PC-9 (cell line): Measurements from ENCODE around the gene NCMAP.

Experiments used
- EZH2 ChIP-seq: fragments of 200-600 bp; sonication (generic); IDR thresholded peaks from 2 replicates; pipeline ENCODE4 v1.8.0; 2017; ENCODE audit warnings: antibody characterized with exemption, low read depth
- TF ChIP-seq, protein P1 (sequence below): fragments of 200-600 bp; sonication (generic); conservative IDR thresholded peaks from 2 replicates; pipeline ENCODE4 v1.6.1; 2017; ENCODE audit warnings: mixed run types, antibody characterized with exemption, mild to moderate bottlenecking, moderate library complexity

DNA sequence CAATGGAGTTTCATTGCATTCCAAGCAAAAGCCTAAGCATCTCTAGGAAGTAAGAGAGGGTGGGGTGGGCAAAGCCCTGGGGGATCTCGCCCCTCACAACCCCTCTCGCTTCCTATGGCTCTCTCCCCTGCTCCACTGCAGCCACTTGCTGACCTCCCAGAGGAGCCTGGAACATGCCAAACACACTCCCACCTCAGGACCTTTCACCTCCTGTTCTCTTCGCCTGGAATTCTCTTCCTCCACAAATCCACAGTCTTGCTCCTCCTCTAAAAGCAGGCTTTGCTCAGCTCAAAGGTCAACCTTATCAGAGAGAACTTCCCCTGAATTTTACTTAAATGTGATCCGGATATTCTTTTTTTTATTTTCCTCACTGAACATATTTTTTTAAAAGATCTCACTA, 66.3 kb downstream of the NCMAP start:
- TF ChIP-seq, protein P1, sequence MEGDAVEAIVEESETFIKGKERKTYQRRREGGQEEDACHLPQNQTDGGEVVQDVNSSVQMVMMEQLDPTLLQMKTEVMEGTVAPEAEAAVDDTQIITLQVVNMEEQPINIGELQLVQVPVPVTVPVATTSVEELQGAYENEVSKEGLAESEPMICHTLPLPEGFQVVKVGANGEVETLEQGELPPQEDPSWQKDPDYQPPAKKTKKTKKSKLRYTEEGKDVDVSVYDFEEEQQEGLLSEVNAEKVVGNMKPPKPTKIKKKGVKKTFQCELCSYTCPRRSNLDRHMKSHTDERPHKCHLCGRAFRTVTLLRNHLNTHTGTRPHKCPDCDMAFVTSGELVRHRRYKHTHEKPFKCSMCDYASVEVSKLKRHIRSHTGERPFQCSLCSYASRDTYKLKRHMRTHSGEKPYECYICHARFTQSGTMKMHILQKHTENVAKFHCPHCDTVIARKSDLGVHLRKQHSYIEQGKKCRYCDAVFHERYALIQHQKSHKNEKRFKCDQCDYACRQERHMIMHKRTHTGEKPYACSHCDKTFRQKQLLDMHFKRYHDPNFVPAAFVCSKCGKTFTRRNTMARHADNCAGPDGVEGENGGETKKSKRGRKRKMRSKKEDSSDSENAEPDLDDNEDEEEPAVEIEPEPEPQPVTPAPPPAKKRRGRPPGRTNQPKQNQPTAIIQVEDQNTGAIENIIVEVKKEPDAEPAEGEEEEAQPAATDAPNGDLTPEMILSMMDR = no peak
- TF ChIP-seq EZH2 = no peak
